Measurements from ENCODE around the gene ATP6V0D1. TPM values are rescaled to one million over a fixed set of nuclear protein-coding genes. Genes with fewer than 3 reads are reported as not detected.
A peak's percentile ranks its signal among the peaks of the same experiment; 100 is the strongest.

ATP6V0D1 gene
- total and polyA plus RNA-seq, 9 donors, result 32.5 to 113 (median 63.0) TPM

DNA sequence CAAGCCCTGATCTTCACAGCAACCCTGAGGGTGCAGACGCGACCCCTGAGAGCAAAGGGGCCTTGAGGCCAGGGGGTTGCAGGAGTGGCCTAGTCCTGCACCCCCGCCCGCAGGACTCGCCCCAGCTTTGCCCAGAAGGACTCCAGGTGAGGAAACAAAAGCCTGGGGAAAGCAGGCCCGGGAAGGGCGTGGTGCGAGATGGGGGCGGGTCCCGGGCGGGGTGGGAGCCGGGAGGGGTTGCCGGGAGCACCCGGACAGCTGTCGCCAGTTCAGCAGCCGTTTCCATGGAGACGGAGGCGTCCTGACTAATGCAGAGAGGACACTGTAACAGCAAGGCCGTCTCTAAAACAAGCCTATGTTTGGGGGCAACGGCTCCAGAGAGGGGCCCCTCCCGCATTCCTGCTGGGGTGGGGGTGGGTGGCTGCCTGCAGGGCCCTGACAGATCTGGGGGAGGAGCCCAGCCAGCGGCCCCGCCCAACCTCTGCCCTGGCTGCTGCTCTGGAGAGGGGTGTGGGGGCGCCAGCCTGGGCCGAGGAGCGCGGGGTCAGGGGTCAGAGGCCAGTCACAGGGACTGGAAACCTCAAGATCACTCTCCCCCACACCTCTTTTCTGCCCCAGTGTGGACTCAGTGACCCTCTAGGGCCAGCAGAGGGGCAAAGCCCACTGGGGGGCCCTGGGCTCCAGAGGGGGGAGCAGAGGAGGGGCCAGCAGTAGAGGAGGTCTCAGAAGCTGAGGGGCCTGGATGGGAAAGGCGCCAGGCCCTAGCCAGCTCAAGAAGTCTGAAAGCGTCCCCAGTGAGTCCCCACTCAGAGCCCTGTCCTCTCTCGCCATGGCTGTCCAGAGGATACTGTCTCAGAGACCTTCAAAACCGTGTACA lies 84.6 kb downstream of the ATP6V0D1 start:
- Histone ChIP-seq H3K27me3 (no peaks in the 10 kb centered on the region), H3K27ac (peak overlapping the region in 1 of 2 donors; percentile 14), H3K9me3 (no peaks in the 10 kb centered on the region), H3K4me1 (ENCODE audit: insufficient read depth) (peaks cover 14% of the 10 kb centered on the region), H3K36me3 (no peaks in the 10 kb centered on the region), H3K4me3 (no peak overlapping the region)
- intact Hi-C loops (cut with DNase I), result loop anchor here in 2 of 4 donors (5.0 to 10.0 kb wide), 3 partner anchors 112 to 432 kb away; partner anchors contain the start of genes CES3 (in 1 of the 2) and PLEKHG4 (in 1 of the 2)
- no peak for TF ChIP-seq POLR2A (IDR thresholded peaks at IDR 0.05)
- TF ChIP-seq CTCF (IDR thresholded peaks at IDR 0.05), result no peak
- TF ChIP-seq EP300 (IDR thresholded peaks at IDR 0.05), result no peak
- 23 to 26% (median 24%) methylated on average over 31 of the region's 31 CpGs for WGBS, 3 donors
- DNase-seq, result peak; percentile 41 to 79 (median 59)

DNA sequence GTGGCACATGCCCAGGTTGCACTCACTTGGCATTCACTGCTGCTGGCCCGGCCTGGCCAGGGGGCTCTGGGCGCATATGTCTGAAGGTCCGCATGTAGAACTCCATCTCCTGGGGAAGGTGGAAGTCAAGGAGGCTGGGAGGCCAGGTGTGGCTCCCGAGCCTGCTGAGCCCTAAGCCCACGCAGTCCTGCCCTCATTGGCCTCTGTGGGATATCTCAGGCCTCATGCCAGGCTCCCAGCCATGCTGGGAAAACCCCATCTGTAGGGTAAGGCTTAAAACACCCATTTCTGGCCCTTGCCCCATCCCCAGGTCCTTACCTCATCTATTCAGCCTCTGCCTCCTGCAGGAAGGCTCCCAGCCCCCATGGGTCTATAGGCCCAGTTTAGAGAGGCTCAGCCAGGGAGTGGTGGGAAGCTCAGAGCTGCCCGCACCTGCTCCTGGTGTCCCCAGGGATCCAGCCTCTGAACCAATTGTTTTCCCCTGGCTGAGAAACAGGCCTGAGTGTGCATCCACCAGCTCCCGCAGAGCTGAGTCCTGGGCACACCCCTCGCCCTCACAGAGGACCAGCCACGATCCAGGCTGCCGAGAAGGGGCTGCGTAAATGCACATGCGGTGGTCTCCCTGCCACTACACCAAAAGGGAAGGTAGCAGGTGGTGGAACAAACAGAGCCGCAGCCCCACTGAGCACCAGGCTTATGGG lies 85.3 kb downstream of the ATP6V0D1 start:
- 81 to 84% (median 81%) methylated on average over 8 to 13 of the region's 13 CpGs for WGBS, 3 donors
- Histone ChIP-seq H3K36me3 (no peaks in the 10 kb centered on the region), H3K27me3 (no peaks in the 10 kb centered on the region), H3K9me3 (no peaks in the 10 kb centered on the region), H3K4me1 (ENCODE audit: insufficient read depth) (peaks cover 14% of the 10 kb centered on the region), H3K27ac (no peak overlapping the region), H3K4me3 (no peak overlapping the region)
- DNase-seq, result peak in 1 of 5 donors; percentile 49
- intact Hi-C loops (cut with DNase I), result loop anchor here in 2 of 4 donors (5.0 to 10.0 kb wide), 3 partner anchors 111 to 431 kb away; partner anchors contain the start of genes CES3 (in 1 of the 2) and PLEKHG4 (in 1 of the 2)
- TF ChIP-seq POLR2A (IDR thresholded peaks at IDR 0.05) (no peak), EP300 (IDR thresholded peaks at IDR 0.05) (no peak)

- TF ChIP-seq POLR2A (IDR thresholded peaks at IDR 0.05) (no peak), CTCF (IDR thresholded peaks at IDR 0.05) (no peak), EP300 (IDR thresholded peaks at IDR 0.05) (no peak)
- Histone ChIP-seq H3K27me3 (no peaks in the 10 kb centered on the region), H3K4me3 (no peak overlapping the region), H3K36me3 (no peaks in the 10 kb centered on the region), H3K9me3 (no peaks in the 10 kb centered on the region), H3K4me1 (ENCODE audit: insufficient read depth) (peaks cover 14% of the 10 kb centered on the region), H3K27ac (no peak overlapping the region)
- DNase-seq, result peak in 2 of 5 donors; percentile 28 to 34
- WGBS, 3 donors, result 80 to 87% (median 85%) methylated on average over 10 of the region's 10 CpGs
- intact Hi-C loops (cut with DNase I), result loop anchor here in 2 of 4 donors (5.0 to 10.0 kb wide), 3 partner anchors 110 to 430 kb away; partner anchors contain the start of genes CES3 (in 1 of the 2) and PLEKHG4 (in 1 of the 2)
These were observed 85.9 kb downstream of the ATP6V0D1 start for GRCh38 chr16:67395105-67395457.

GRCh38 chr16:67394155-67395104 lies 86.5 kb downstream of the ATP6V0D1 start:
- TF ChIP-seq EP300 (IDR thresholded peaks at IDR 0.05) (no peak), CTCF (IDR thresholded peaks at IDR 0.05) (no peak), POLR2A (IDR thresholded peaks at IDR 0.05) (no peak)
- peak in 4 of 5 donors; percentile 39 to 66 (median 46) for DNase-seq
- intact Hi-C loops (cut with DNase I), result loop anchor here in 2 of 4 donors (5.0 to 10.0 kb wide), 3 partner anchors 110 to 430 kb away; partner anchors contain the start of genes CES3 (in 1 of the 2) and PLEKHG4 (in 1 of the 2)
- Histone ChIP-seq H3K27ac (no peak overlapping the region), H3K4me3 (peak overlapping the region; percentile 32), H3K9me3 (no peaks in the 10 kb centered on the region), H3K4me1 (ENCODE audit: insufficient read depth) (peaks cover 14% of the 10 kb centered on the region), H3K36me3 (no peaks in the 10 kb centered on the region), H3K27me3 (no peaks in the 10 kb centered on the region)
- WGBS, 3 donors, result 23 to 28% (median 26%) methylated on average over 67 to 88 of the region's 88 CpGs
